Endothelial cell of umbilical vein (primary cell): ENCODE results near the gene C1orf159. TPM values are rescaled to one million over a fixed set of nuclear protein-coding genes. Genes with fewer than 3 reads are reported as not detected.

Experiments used
- BruUV-seq: library from RNA; stranded (reverse); fragments of 400-500 nt; replicated peaks from 2 replicates; lab custom pipeline; 2021; lab: Mats Ljungman, UMichigan
- CTCF ChIA-PET: fragments of 300-600, 350-600 bp; sonication (Branson Sonifier 250); formaldehyde crosslinking; loops from one replicate; lab custom pipeline; 2021; ENCODE audit warnings: antibody characterized with exemption, inconsistent platforms; lab: Charles Lee
- POLR2A ChIA-PET: fragments of 300-600, 350-600 bp; sonication (Branson Sonifier 250); formaldehyde crosslinking; loops from one replicate; lab custom pipeline; 2021; ENCODE audit warnings: antibody characterized with exemption, inconsistent platforms; lab: Charles Lee
- DNase-seq: peaks from one replicate; pipeline ENCODE4 v3.0.0-alpha.2; 2011; ENCODE audit warnings: low read depth, low spot score
- FAIRE-seq: peaks from 2 replicates; lab custom pipeline; 2011; peaks lifted over from hg19 to GRCh38; lab: Jason Lieb, UNC
- H2AFZ ChIP-seq: 2 replicates; pipeline ENCODE4 v1.6.0; 2012; ENCODE audit warnings: low read depth, low read length, control low read depth, inconsistent platforms
- H3K27ac ChIP-seq: 2 replicates; pipeline ENCODE4 v1.5.1; 2011; ENCODE audit warnings: low read depth, mild to moderate bottlenecking, control low read depth, low read length, moderate library complexity; ENCODE audit not compliant: insufficient read depth
- H3K27me3 ChIP-seq, 2 experiments: 2 replicates each; pipeline versions ENCODE4 v1.6.0 to v1.6.1; 2011; ENCODE audit warnings: low read length in 2 of 2, mixed read lengths in 1 of 2; ENCODE audit not compliant: control insufficient read depth in 2 of 2, insufficient read depth in 2 of 2
- H3K36me3 ChIP-seq, 2 experiments: 2 replicates in 1 of 2; 3 replicates in 1 of 2; pipeline ENCODE4 v1.5.1; 2011; ENCODE audit warnings: low read length in 2 of 2, mild to moderate bottlenecking in 1 of 2, moderate library complexity in 1 of 2; ENCODE audit not compliant: control insufficient read depth in 2 of 2, insufficient read depth in 2 of 2; ENCODE audit errors: extremely low read depth in 1 of 2
- H3K4me1 ChIP-seq: 3 replicates; pipeline ENCODE4 v1.5.1; 2011; ENCODE audit warnings: mild to moderate bottlenecking, low read length; ENCODE audit not compliant: control insufficient read depth, insufficient read depth; ENCODE audit errors: extremely low read depth
- H3K4me2 ChIP-seq: 2 replicates; pipeline ENCODE4 v1.6.1; 2011; ENCODE audit warnings: low read length, control low read depth, mixed read lengths; ENCODE audit not compliant: insufficient read depth
- H3K4me3 ChIP-seq, 3 experiments: fragments of 200-600 bp in 1 of 3; sonication (generic), shearing (Covaris generic) in 1 of 3; replicated peaks in 1 of 3; 2 replicates each; pipeline ENCODE4 v1.5.1; 2011 to 2016; ENCODE audit warnings: control low read depth in 3 of 3, low read length in 3 of 3, mild to moderate bottlenecking in 2 of 3, inconsistent platforms in 1 of 3, low read depth in 1 of 3, moderate library complexity in 1 of 3; ENCODE audit not compliant: insufficient read depth in 1 of 3
- H3K79me2 ChIP-seq: 2 replicates; pipeline ENCODE4 v1.6.0; 2012; ENCODE audit warnings: low read length, inconsistent platforms; ENCODE audit not compliant: control insufficient read depth, insufficient read depth
- H3K9ac ChIP-seq: replicated peaks from 2 replicates; pipeline ENCODE3; 2011; ENCODE audit warnings: low read length, control low read depth; ENCODE audit not compliant: insufficient read depth; ENCODE audit errors: extremely low read depth
- H3K9me1 ChIP-seq: replicated peaks from 3 replicates; pipeline ENCODE4 v1.6.0; 2011; ENCODE audit warnings: mild to moderate bottlenecking, low read length; ENCODE audit not compliant: control insufficient read depth, insufficient read depth; ENCODE audit errors: extremely low read depth
- H3K9me3 ChIP-seq: replicated peaks from 2 replicates; pipeline ENCODE4 v1.5.1; 2012; ENCODE audit warnings: low read length, inconsistent platforms; ENCODE audit not compliant: control insufficient read depth, insufficient read depth
- H4K20me1 ChIP-seq: replicated peaks from 2 replicates; pipeline ENCODE3; 2011; ENCODE audit warnings: mild to moderate bottlenecking, low read length; ENCODE audit not compliant: control insufficient read depth, insufficient read depth; ENCODE audit errors: extremely low read depth
- EZH2 ChIP-seq: IDR thresholded peaks from 2 replicates; pipeline ENCODE4 v1.6.1; 2012; ENCODE audit warnings: borderline replicate concordance, low read depth, mild to moderate bottlenecking, moderate library complexity, low read length, inconsistent platforms; ENCODE audit not compliant: severe bottlenecking
- FOS ChIP-seq: IDR thresholded peaks from 2 replicates; pipeline ENCODE4 v1.6.1; 2011; ENCODE audit warnings: mild to moderate bottlenecking, low read length, moderate library complexity, borderline replicate concordance; ENCODE audit not compliant: insufficient read depth
- GATA2 ChIP-seq: IDR thresholded peaks from 2 replicates; pipeline ENCODE4 v1.7.0; 2011; ENCODE audit warnings: low read depth, mild to moderate bottlenecking, moderate library complexity, mixed read lengths, low read length; ENCODE audit not compliant: insufficient read length, insufficient read depth
- JUN ChIP-seq: IDR thresholded peaks from 2 replicates; pipeline ENCODE4 v1.6.1; 2011; ENCODE audit warnings: borderline replicate concordance, low read depth; ENCODE audit not compliant: insufficient read length, insufficient read depth
- MYC ChIP-seq: IDR thresholded peaks from one replicate; pipeline ENCODE4 v1.6.1; 2011; ENCODE audit warnings: mild to moderate bottlenecking, low read depth, low read length
- POLR2A ChIP-seq: IDR thresholded peaks from 2 replicates; pipeline ENCODE4 v1.6.1; 2012; ENCODE audit warnings: low read depth, mild to moderate bottlenecking, control low read depth, low read length
- POLR2AphosphoS5 ChIP-seq: IDR thresholded peaks from 2 replicates; pipeline ENCODE4 v1.6.1; 2012; ENCODE audit warnings: low read depth, mild to moderate bottlenecking, control low read depth, low read length, moderate library complexity; ENCODE audit not compliant: insufficient read depth
- dilution Hi-C: fragments of 300-500 bp; cut with MboI; formaldehyde crosslinking; loops from one replicate; pipeline ENCODE4 v1.15.0; 2019; ENCODE audit warnings: low sequenced_read_pairs; ENCODE audit not compliant: extremely low pct_ligation_motif_present
- intact Hi-C: fragments of 100-400 bp; cut with micrococcal nuclease; formaldehyde crosslinking; loops from one replicate; pipeline ENCODE4 v1.10.0; 2022
- polyA plus RNA-seq, 4 experiments: library from polyadenylated mRNA; depleted of rRNA in 3 of 4; stranded (reverse) in 3 of 4; unstranded in 1 of 4; fragments of >200 nt; gene quantifications; 2 replicates each; pipeline versions ENCODE4 v1.2.1 to v1.2.3, GENCODE V29; 2011 to 2012; ENCODE audit warnings: missing spikeins in 1 of 4
- total RNA-seq: library from RNA; stranded (reverse); gene quantifications from 2 replicates; pipeline ENCODE4 v1.2.3, GENCODE V29; 2021
- TF ChIP-seq, protein P1 (sequence below), 2 donors: IDR thresholded peaks; 1 replicate in 1 of 2; 2 replicates in 1 of 2; pipeline ENCODE4 v1.5.1; 2011; ENCODE audit warnings: low read length in 2 of 2, mild to moderate bottlenecking in 2 of 2, moderate library complexity in 2 of 2, control low read depth in 1 of 2, inconsistent platforms in 1 of 2, low read depth in 1 of 2; ENCODE audit not compliant: insufficient read depth in 1 of 2; ENCODE audit errors: extremely low read depth in 1 of 2
- TF ChIP-seq, protein P2 (sequence below): IDR thresholded peaks from 2 replicates; pipeline ENCODE4 v1.6.1; 2011; ENCODE audit not compliant: insufficient read depth, insufficient read length

Gene C1orf159
- total and polyA plus RNA-seq, 2 donors (not counting 3 experiments of a cell fraction or from before 2014, with no cell fraction given) = 16.1 to 20.1 TPM

DNA sequence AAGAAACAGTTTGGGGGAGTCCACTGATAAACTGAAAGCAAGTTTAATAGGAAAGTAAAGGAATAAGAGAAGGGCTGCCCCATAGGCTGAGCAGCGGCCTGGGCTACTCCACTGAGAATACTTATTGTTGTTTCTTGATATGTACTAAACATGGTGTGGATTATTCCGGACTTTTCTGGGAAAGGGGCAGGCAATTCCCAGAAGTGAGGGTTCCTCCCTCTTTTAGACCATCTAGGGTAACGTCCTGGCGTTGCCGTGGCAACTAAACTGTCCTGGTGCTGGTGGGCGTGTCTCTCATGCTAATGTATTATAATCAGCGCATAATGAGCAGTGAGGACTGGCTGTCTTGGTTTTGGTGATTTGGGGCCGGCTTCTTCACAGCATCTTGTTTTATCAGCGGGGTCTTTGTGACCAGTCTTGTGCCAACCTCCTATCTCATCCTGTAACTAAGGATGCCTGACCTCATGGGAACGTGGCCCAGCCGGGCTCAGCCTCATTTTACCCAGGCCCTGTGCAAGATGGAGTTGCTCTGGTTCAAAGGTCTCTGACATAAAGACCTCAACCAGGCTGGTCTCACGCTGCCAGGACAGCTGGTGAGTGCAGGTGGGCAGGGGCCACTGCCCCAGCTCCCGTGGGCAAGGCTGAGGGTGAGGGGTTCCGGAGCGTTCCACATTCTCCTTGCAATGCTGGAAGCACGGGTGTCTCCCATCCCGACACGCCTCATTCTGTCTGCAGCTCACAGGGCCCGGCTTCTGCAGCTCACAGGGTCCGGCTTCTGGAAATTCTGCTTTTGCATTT, 19.6 kb upstream of the C1orf159 start:
- dilution Hi-C loops (no loop called here), intact Hi-C loops (no loop called here)
- CTCF ChIA-PET = no interaction called here
- DNase-seq (no peak), FAIRE-seq (no peak)
- Histone ChIP-seq H3K4me3 (no peak overlapping the region), H3K9me3 (no peaks in the 10 kb centered on the region), H3K27me3 (peaks cover 0 to 2% of the 10 kb centered on the region in 2 experiments), H3K36me3 (no peaks in the 10 kb centered on the region), H4K20me1 (no peaks in the 10 kb centered on the region), H3K9me1 (no peaks in the 10 kb centered on the region), H3K27ac (no peak overlapping the region), H3K79me2 (no peaks in the 10 kb centered on the region), H2AFZ (no peak overlapping the region), H3K4me1 (no peaks in the 10 kb centered on the region), H3K9ac (no peak overlapping the region), H3K4me2 (no peak overlapping the region)
- no TSS peak for BruUV-seq
- TF ChIP-seq POLR2A (no peak), EZH2 (no peak)
- POLR2A ChIA-PET = no interaction called here

DNA sequence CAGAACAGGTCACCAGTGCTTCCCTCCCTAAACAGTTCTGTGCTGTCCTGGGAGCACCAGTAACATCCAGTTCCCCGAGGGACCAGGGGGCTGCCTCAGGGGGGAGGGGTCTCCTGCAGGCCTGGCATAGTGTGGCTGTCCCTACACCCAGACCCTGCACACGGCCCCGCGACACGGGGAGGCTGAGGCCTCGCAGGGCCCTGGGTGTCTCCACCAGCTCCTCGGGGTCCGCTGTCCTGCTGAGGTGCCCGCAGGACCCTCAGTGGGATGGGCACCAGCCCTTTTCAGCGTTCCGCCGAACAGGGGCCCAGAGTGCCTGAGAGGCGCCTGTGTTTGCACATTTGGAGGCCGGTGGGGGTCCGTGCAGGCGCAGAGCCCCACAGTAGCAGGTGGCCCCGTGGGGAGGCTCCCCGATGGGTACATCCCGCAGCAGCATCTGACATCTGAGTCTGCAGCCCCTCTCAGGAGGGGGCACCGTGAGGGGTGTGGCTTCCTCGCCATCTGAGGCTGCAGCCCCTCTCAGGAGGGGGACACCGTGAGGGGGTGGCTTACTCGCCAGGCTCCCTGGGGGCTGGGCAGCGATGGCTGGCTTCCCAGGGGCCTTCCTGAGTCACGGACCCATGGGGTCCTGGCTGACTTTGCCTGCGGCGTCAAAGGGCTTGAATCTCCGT, 18.5 kb upstream of the C1orf159 start:
- POLR2A ChIA-PET = no interaction called here
- dilution Hi-C loops = no loop called here
- Histone ChIP-seq H3K4me2 (no peak overlapping the region), H3K4me3 (no peak overlapping the region), H3K9me1 (no peaks in the 10 kb centered on the region), H3K36me3 (no peaks in the 10 kb centered on the region), H3K27ac (no peak overlapping the region), H3K9ac (no peak overlapping the region), H3K9me3 (no peaks in the 10 kb centered on the region), H4K20me1 (no peaks in the 10 kb centered on the region), H3K4me1 (no peaks in the 10 kb centered on the region), H3K79me2 (no peaks in the 10 kb centered on the region), H3K27me3 (peaks cover 0 to 2% of the 10 kb centered on the region in 2 experiments), H2AFZ (no peak overlapping the region)
- intact Hi-C loops = no loop called here
- CTCF ChIA-PET = no interaction called here
- no TSS peak for BruUV-seq
- TF ChIP-seq POLR2A = no peak
- no peak for TF ChIP-seq POLR2AphosphoS5
- TF ChIP-seq, protein P1, sequence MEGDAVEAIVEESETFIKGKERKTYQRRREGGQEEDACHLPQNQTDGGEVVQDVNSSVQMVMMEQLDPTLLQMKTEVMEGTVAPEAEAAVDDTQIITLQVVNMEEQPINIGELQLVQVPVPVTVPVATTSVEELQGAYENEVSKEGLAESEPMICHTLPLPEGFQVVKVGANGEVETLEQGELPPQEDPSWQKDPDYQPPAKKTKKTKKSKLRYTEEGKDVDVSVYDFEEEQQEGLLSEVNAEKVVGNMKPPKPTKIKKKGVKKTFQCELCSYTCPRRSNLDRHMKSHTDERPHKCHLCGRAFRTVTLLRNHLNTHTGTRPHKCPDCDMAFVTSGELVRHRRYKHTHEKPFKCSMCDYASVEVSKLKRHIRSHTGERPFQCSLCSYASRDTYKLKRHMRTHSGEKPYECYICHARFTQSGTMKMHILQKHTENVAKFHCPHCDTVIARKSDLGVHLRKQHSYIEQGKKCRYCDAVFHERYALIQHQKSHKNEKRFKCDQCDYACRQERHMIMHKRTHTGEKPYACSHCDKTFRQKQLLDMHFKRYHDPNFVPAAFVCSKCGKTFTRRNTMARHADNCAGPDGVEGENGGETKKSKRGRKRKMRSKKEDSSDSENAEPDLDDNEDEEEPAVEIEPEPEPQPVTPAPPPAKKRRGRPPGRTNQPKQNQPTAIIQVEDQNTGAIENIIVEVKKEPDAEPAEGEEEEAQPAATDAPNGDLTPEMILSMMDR (IDR thresholded peaks at IDR 0.05; ENCODE audit: extremely low read depth in 1 of 2, insufficient read depth in 1 of 2, low read depth in 1 of 2, low read length in 2 of 2) = no peak
- TF ChIP-seq JUN = no peak
- TF ChIP-seq EZH2 = no peak
- no peak for TF ChIP-seq FOS
- TF ChIP-seq, protein P2, sequence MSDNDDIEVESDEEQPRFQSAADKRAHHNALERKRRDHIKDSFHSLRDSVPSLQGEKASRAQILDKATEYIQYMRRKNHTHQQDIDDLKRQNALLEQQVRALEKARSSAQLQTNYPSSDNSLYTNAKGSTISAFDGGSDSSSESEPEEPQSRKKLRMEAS = no peak
- no peak for TF ChIP-seq GATA2
- TF ChIP-seq MYC = no peak
- no peak for FAIRE-seq
- DNase-seq = no peak
